Activated CD8-positive, alpha-beta memory T cell treated with anti-CD3 and anti-CD28 coated beads, Interleukin-2, amount 10 ng/mL, durations not matched to agents 7 days and 5 days (primary cell): ENCODE measurements around the gene CFAP410. TPM values are rescaled to one million over a fixed set of nuclear protein-coding genes. Genes with fewer than 3 reads are reported as not detected.
"Not testable (repeated sequence)": the region's sequence is repeated elsewhere in the genome, so short reads cannot be mapped to it uniquely, and the experiment has no call there.

Experiments used
- ATAC-seq: fragments of 150-1000 bp; cut with Tn5 transposase; one replicate; pipeline ENCODE4 v1.10.0; 2021; ENCODE audit warnings: moderate library complexity
- CTCF ChIA-PET: fragments of 350-600 bp; sonication (Branson Sonifier 250); formaldehyde crosslinking; loops from one replicate; lab custom pipeline; 2021; ENCODE audit warnings: antibody characterized with exemption; lab: Charles Lee
- DNase-seq: peaks from one replicate; pipeline ENCODE4 v3.0.0-alpha.2; 2020
- H3K27ac Mint-ChIP-seq: one replicate; pipeline ENCODE4 v1.8.0; 2021; ENCODE audit warnings: mild to moderate bottlenecking, mixed read lengths
- H3K27me3 Mint-ChIP-seq: one replicate; pipeline ENCODE4 v1.8.0; 2021; ENCODE audit warnings: mixed read lengths
- H3K36me3 Mint-ChIP-seq: one replicate; pipeline ENCODE4 v1.8.0; 2021; ENCODE audit warnings: mild to moderate bottlenecking, mixed read lengths
- H3K4me1 Mint-ChIP-seq: one replicate; pipeline ENCODE4 v1.8.0; 2021; ENCODE audit warnings: mixed read lengths
- H3K4me3 Mint-ChIP-seq: one replicate; pipeline ENCODE4 v1.8.0; 2021; ENCODE audit warnings: mild to moderate bottlenecking, moderate library complexity, mixed read lengths
- H3K9me3 Mint-ChIP-seq: one replicate; pipeline ENCODE4 v1.8.0; 2022; ENCODE audit warnings: low read depth, mixed read lengths
- total RNA-seq, 2 experiments: library from RNA; stranded (reverse); gene quantifications; one replicate each; pipeline ENCODE4 v1.2.3, GENCODE V29; 2021

CFAP410 gene
- total RNA-seq, 2 experiments from 2014 or later: 14.8 to 15.3 TPM

DNA sequence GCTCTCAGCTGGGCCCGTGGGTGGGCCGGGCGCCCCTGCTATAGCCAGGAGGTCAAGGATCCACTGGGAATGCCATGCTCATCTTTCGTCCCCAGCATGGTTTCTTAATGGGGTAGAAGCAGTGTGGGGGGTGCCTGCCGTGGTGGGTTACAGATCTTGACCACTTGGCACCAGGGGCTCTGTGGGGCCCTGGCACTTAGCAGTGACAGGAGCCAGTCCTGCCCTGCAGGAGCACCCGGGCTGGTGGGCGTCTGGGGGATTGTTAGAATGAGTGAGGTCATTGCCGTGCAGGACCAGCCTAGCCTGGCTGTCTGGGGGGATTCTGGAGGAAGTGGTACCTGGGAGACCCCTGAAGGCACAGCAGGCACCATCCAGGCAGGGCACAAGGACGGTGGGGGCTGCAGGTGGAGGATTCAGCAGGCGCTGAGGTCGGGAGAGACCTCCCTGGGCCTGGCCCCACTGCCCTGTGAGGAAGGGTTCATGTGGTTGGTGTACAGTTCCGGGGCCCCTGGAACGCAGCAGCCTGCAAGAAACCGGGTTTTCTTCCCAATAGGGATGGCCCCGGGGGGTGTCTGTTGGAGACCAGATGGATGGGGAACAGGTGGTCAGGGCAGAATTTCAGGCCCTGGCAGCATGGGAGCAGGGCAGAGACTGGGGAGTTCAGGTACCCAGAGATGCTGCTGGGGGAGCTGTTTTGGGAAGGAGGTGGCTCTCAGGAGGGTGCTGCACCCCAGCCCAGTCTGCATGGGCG is 48.7 kb downstream of the CFAP410 start:
- CTCF ChIA-PET: no interaction called here
- Mint-ChIP-seq H3K36me3 (no peaks in the 10 kb centered on the region), H3K27ac (no peak overlapping the region), H3K4me1 (no peaks in the 10 kb centered on the region), H3K4me3 (no peak overlapping the region), H3K9me3 (no peaks in the 10 kb centered on the region), H3K27me3 (no peaks in the 10 kb centered on the region)
- no peak for DNase-seq
- no peak for ATAC-seq

DNA sequence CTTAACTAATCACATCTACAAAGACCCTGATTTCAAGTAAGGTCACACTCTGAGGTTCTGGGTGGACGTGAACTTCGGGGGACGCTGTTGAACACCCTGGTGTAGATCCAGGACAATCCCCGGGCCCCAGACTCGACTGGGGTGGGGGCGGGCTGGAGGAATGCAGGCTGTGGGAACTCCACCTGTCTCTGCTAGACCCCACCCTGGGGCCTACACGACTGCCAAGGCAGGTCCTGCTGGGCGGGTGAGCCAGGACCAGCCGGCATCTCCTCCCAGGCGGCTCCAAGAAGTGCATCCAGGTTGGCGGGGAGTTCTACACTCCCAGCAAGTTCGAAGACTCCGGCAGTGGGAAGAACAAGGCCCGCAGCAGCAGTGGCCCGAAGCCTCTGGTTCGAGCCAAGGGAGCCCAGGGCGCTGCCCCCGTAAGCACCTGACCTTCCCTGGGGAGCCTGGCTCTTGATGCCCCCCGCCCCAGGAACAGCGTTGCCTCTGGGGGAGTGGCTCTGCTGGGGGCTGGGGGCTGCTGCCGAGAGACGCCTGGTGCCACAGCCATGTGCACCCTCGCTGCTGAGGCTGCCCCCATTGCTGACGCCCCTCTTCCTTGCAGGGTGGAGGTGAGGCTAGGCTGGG is 49.7 kb downstream of the CFAP410 start:
- no peak for DNase-seq
- no peak overlapping the region for H3K27ac Mint-ChIP-seq

DNA sequence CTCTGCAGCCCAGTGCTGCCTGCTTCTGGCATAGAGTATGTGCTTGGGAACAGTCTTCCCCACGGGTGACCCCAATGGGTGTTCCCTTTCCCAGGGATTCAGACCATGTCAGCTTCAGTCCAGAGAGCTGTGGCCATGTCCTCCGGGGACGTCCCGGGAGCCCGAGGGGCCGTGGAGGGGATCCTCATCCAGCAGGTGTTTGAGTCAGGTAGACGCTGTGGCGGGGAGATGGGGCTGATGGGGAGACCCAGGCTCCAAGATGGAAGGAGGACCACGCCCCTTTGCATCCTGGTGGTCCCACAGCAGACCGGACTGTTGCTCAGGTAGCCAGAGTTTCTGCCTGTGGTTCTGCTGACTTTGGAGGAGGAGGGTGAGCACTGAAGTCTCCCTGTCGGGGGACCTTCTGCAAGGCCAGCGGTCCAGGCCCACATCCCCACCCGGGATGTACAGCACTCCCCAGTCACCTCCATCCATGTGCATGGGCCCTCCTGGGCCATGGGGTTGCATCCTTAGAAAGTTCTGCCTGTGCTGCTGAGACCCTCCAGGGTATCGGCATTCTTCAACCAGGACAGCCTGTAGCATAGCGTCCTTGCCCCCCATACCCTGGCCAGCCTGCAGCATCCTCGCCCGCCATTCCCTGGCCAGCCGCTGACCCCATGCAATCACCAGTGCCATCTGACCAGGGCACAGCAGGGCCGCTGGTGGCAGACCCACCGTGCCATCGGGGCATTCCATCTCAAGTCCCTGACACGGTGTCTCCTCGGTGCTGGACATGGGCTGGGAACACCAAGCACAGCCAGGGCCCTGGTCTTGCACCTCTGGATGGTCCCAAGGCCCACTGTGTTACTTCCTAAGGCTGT is 50.7 kb downstream of the CFAP410 start:
- CTCF ChIA-PET: interaction anchor here (0.7 kb wide), 1 partner anchor 9 kb away, joined by 3 read pairs; no protein-coding TSS in a partner anchor
- no peak for ATAC-seq
- Mint-ChIP-seq H3K9me3 (no peaks in the 10 kb centered on the region), H3K27ac (no peak overlapping the region), H3K27me3 (no peaks in the 10 kb centered on the region), H3K36me3 (no peaks in the 10 kb centered on the region), H3K4me3 (no peak overlapping the region), H3K4me1 (no peaks in the 10 kb centered on the region)
- no peak for DNase-seq

More for the DNA sequence above, 49.7 kb downstream of the CFAP410 start:
- H3K27me3 Mint-ChIP-seq: no peaks in the 10 kb centered on the region
- no peaks in the 10 kb centered on the region for H3K9me3 Mint-ChIP-seq
- CTCF ChIA-PET: no interaction called here
- no peak overlapping the region for H3K4me3 Mint-ChIP-seq
- no peaks in the 10 kb centered on the region for H3K4me1 Mint-ChIP-seq
- ATAC-seq: no peak
- H3K36me3 Mint-ChIP-seq: no peaks in the 10 kb centered on the region

- no peak for ATAC-seq
- Mint-ChIP-seq H3K4me3 (no peak overlapping the region), H3K27ac (no peak overlapping the region), H3K36me3 (no peaks in the 10 kb centered on the region), H3K4me1 (no peaks in the 10 kb centered on the region), H3K27me3 (no peaks in the 10 kb centered on the region), H3K9me3 (no peaks in the 10 kb centered on the region)
- DNase-seq: no peak
- CTCF ChIA-PET: interaction anchor here (1.0 kb wide), 1 partner anchor 32 kb away, joined by 4 read pairs; no protein-coding TSS in a partner anchor
Observed at GRCh38 chr21:44286716-44287632, 52.2 kb downstream of the CFAP410 start.

GRCh38 chr21:44286086-44286715 is 53.0 kb downstream of the CFAP410 start:
- no peaks in the 10 kb centered on the region for H3K9me3 Mint-ChIP-seq
- ATAC-seq (no peak), DNase-seq (no peak)
- H3K36me3 Mint-ChIP-seq: no peaks in the 10 kb centered on the region
- no peak overlapping the region for H3K27ac Mint-ChIP-seq
- no peaks in the 10 kb centered on the region for H3K4me1 Mint-ChIP-seq
- H3K27me3 Mint-ChIP-seq: no peaks in the 10 kb centered on the region
- H3K4me3 Mint-ChIP-seq: no peak overlapping the region
- CTCF ChIA-PET: no interaction called here

DNA sequence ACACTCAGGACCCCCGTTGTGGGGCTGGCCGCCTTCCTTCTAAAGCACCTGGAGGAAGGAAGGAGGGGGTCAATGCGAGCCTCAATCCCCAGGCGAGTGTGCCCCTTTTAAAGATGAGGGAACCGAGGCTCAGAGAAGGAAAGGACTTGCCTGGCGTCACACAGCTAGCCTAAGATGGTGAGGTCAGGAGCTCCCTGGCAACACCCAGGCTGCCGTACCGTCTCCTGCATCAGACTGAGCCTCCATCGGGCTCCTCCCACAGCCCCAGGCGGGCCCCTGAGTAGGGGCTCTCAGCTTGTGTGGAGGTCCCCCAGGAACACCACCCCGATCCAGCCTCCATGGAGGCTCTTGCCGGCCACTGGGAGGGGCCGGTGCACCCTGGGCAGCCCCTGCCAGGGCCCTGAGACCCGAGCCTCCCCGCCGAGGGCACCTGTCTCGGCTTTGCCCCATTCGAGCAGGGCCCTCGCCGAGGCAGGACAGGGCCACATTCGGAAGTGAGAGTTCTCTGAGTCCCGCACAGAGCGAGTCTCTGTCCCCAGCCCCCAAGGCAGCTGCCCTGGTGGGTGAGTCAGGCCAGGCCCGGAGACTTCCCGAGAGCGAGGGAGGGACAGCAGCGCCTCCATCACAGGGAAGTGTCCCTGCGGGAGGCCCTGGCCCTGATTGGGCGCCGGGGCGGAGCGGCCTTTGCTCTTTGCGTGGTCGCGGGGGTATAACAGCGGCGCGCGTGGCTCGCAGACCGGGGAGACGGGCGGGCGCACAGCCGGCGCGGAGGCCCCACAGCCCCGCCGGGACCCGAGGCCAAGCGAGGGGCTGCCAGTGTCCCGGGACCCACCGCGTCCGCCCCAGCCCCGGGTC is 53.8 kb downstream of the CFAP410 start, which contains the start of gene AIRE:
AIRE (plus strand) TSS at position 739 of the 855 bp plus-strand sequence. CDS start 131 bp downstream, outside the sequence.
- ATAC-seq (no peak), DNase-seq (no peak)
- Mint-ChIP-seq H3K4me3 (no peak within 1 kb of the TSS), H3K27ac (no peak within 1 kb of the TSS), H3K36me3 (no peaks in the 10 kb centered on the region), H3K4me1 (no peaks in the 10 kb centered on the region), H3K9me3 (no peaks in the 10 kb centered on the region), H3K27me3 (no peaks in the 10 kb centered on the region)
- CTCF ChIA-PET: no interaction called here

DNA sequence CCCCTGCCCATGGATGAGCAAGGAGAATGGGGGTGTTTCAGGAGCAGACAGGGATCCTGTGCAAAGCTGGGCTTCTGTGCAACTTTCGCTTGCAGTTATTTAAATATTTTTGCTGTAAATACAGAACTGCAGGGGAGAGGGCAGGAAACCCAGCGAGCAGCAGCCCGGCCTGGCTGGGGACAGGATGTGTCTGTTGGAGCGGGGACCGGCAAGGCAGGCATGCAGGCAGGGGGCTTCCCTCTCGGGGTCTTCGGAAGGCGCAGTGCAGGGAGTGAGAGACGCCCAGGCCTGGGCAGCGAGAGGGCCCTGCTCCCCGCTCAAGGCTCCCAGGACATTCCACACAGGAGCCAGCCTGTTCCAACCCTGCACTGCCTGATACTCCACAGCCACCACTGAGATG is 55.2 kb downstream of the CFAP410 start:
- ATAC-seq: no peak
- no peaks in the 10 kb centered on the region for H3K27me3 Mint-ChIP-seq
- CTCF ChIA-PET: no interaction called here
- H3K9me3 Mint-ChIP-seq: no peaks in the 10 kb centered on the region
- no peaks in the 10 kb centered on the region for H3K4me1 Mint-ChIP-seq
- no peak overlapping the region for H3K4me3 Mint-ChIP-seq
- DNase-seq: no peak
- H3K36me3 Mint-ChIP-seq: no peaks in the 10 kb centered on the region
- H3K27ac Mint-ChIP-seq: no peak overlapping the region

DNA sequence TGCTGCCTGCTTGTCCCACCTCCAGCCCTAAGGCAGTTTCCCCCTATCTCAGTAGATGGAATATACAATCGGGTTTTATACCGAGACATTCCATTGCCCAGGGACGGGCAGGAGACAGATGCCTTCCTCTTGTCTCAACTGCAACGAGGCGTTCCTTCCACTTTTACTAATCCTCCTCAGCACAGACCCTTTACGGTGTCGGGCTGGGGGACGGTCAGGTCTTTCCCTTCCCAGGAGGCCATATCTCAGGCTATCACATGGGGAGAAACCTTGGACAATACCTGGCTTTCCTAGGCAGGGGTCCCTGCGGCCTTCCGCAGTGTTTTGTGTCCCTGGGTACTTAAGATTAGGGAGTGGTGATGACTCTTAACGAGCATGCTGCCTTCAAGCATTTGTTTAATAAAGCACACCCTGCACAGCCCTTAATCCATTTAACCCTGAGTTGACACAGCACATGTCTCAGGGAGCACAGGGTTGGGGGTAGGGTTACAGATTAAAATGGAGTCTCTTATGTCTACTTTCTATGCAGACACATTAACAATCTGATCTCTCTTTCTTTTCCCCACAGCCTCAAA is 55.9 kb downstream of the CFAP410 start:
- CTCF ChIA-PET, H3K36me3 Mint-ChIP-seq, H3K4me3 Mint-ChIP-seq, H3K27ac Mint-ChIP-seq, DNase-seq, H3K27me3 Mint-ChIP-seq, ATAC-seq, H3K9me3 Mint-ChIP-seq, H3K4me1 Mint-ChIP-seq: not testable (repeated sequence)

DNA sequence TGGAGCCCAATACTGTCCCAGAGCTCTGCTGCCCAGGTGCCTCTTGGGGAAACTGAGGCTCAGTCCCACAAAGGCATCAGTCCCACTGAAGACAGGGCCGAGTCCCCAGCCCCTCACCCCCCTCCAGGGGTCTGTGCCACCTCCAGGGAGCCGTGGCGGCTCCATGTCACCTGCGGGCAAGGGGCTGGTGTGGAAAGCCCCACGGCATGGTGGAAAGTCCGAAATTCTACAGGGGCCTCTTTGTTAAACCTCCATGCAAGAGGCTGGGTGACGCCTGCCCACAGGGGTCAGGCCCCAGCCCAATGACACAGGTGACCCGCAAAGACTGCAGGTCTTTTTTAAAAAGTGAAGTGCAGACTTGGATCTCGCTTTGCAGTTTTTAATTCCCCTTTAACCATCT is 56.8 kb downstream of the CFAP410 start:
- no peak for ATAC-seq

GRCh38 chr21:44281801-44282200 is 57.4 kb downstream of the CFAP410 start:
- H3K27ac Mint-ChIP-seq: no peak overlapping the region
- H3K27me3 Mint-ChIP-seq: peaks cover 3% of the 10 kb centered on the region
- no peak overlapping the region for H3K4me3 Mint-ChIP-seq
- CTCF ChIA-PET: no interaction called here
- no peaks in the 10 kb centered on the region for H3K4me1 Mint-ChIP-seq
- no peaks in the 10 kb centered on the region for H3K36me3 Mint-ChIP-seq
- no peaks in the 10 kb centered on the region for H3K9me3 Mint-ChIP-seq
- DNase-seq (no peak), ATAC-seq (no peak)

More for the DNA sequence above, 56.8 kb downstream of the CFAP410 start:
- no peaks in the 10 kb centered on the region for H3K27me3 Mint-ChIP-seq
- H3K4me3 Mint-ChIP-seq: no peak overlapping the region
- CTCF ChIA-PET: no interaction called here
- DNase-seq: no peak
- H3K4me1 Mint-ChIP-seq: no peaks in the 10 kb centered on the region
- H3K36me3 Mint-ChIP-seq: no peaks in the 10 kb centered on the region
- no peak overlapping the region for H3K27ac Mint-ChIP-seq
- H3K9me3 Mint-ChIP-seq: no peaks in the 10 kb centered on the region

DNA sequence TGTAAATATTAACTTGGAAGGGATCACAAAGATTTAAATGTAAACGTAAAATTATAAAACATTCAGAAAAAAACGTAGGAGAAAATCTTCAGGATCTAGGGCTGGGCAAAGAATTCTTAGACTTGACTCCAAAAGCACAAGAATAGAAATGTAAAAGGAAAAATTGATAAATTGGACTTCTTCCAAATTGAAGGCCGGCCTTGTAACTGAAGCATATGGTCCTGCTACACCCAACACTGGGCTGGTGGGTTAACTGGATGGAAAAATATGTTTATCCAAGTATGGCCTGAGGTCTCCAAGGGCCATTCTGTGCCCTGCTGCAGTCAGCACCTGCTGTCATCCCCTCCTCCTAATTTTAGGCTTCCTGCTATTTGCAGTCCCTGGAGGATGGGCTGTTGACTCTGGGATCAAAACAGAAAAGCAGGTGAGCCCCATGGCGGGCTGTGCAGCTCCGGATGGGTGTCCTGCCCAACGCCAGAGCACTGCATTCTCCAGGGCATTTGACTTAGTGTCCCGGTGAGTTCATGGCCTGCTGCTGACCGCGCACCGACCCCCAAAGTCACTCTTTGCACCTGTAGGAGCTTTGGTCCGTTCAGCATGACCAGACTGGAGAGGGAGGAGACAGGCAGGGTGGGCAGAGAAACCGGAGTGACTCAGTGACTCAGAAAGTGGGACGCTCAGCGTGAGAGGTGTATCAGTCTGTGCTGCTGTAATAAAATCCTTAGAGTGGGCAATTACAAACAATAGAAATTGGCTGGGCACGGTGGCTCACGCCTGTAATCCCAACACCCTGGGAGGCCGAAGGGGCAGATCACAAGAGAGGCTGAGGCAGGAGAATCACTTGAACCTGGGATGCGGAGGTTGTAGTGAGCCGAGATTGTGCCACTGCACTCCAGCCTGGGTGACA is 59.6 kb downstream of the CFAP410 start:
- no peak overlapping the region for H3K4me3 Mint-ChIP-seq
- H3K4me1 Mint-ChIP-seq: no peaks in the 10 kb centered on the region
- CTCF ChIA-PET: no interaction called here
- DNase-seq (no peak), ATAC-seq (no peak)
- H3K27me3 Mint-ChIP-seq: peaks cover 14% of the 10 kb centered on the region
- no peaks in the 10 kb centered on the region for H3K9me3 Mint-ChIP-seq
- H3K36me3 Mint-ChIP-seq: no peaks in the 10 kb centered on the region
- H3K27ac Mint-ChIP-seq: no peak overlapping the region
